ENCODE data around the gene PICK1. TPM values are rescaled to one million over a fixed set of nuclear protein-coding genes. Genes with fewer than 3 reads are reported as not detected.

PICK1 gene
- 100 to 1,000 TPM in 1 of 6 donors, 10 to 100 TPM in 5; 31.6 to 189 (median 50.3) TPM for total RNA-seq

- TF ChIP-seq, protein P1, sequence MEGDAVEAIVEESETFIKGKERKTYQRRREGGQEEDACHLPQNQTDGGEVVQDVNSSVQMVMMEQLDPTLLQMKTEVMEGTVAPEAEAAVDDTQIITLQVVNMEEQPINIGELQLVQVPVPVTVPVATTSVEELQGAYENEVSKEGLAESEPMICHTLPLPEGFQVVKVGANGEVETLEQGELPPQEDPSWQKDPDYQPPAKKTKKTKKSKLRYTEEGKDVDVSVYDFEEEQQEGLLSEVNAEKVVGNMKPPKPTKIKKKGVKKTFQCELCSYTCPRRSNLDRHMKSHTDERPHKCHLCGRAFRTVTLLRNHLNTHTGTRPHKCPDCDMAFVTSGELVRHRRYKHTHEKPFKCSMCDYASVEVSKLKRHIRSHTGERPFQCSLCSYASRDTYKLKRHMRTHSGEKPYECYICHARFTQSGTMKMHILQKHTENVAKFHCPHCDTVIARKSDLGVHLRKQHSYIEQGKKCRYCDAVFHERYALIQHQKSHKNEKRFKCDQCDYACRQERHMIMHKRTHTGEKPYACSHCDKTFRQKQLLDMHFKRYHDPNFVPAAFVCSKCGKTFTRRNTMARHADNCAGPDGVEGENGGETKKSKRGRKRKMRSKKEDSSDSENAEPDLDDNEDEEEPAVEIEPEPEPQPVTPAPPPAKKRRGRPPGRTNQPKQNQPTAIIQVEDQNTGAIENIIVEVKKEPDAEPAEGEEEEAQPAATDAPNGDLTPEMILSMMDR (IDR thresholded peaks at IDR 0.05) = peak in 4 of 6 experiments; percentile 13 to 45 (median 24)
- TF ChIP-seq EP300 (IDR thresholded peaks at IDR 0.05) (no peak), POLR2A (IDR thresholded peaks at IDR 0.05) (peak in 3 of 4 donors; percentile 40 to 69 (median 60)), POLR2AphosphoS5 (IDR thresholded peaks at IDR 0.05) (peak; percentile 72 to 74)
- WGBS, 2 donors = 2 to 6% methylated on average over 35 to 47 of the region's 47 CpGs
- no peaks in the 10 kb centered on the region for H3K27me3 ChIP-seq
- peak; percentile 93 to 94 for ATAC-seq (ENCODE audit: low FRiP score in 2 of 2)
- H3K4me3 ChIP-seq = peak within 1 kb of the TSS; percentile 30 to 66 (median 56)
- peak; percentile 88 to 97 for DNase-seq
- H3K9me3 ChIP-seq = no peaks in the 10 kb centered on the region
- peak within 1 kb of the TSS; percentile 86 to 92 (median 88) for H3K27ac ChIP-seq
- H3K4me1 ChIP-seq = peaks cover 6 to 26% (median 21%) of the 10 kb centered on the region in 4 donors
- peaks cover 10 to 27% (median 15%) of the 10 kb centered on the region in 4 donors for H3K36me3 ChIP-seq
These were observed at the start of gene PICK1 for GRCh38 chr22:38056969-38057891. Gene PICK1 (plus strand): TSS chr22:38057404. CDS start chr22:38057810, 406 bp downstream.

DNA sequence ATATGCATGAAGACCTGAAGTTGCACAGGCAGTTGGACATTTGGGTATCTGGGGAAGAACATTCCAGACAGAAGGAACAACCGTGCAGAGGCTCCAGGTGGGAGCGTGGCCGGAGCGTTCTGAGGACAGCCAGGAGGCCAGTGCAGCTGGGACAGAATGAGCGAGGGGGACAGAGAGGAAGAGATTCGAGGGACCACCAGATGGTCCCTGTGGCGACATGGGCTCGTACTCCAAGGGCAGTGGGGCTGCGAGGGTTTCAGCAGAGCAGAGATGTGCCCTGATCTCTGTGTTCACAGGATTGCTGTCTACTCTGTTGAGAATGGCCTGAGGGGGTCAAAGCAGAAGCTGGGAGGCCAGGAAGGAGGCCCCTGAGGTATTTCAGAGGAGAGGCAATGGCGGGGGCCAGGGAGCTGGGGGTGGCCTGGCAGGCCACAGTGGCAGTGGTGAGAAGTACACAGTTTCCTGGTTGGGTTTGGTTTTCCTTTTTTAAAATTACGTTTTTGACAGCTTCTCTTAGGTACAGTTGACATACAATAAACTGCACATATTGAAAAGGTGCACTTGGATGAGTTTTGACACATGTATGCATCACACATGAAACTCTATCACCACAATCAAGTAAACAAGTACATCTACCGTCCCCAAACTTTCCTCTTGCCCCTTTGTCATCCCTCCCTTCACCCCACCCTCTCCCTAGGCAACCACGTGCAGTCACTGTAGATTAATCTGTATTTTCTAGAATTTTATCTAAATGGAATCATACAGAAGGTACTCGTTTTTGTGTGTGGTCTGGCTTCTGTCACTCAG, 48.0 kb upstream of the PICK1 start:
- no peak overlapping the region for H3K4me3 ChIP-seq
- DNase-seq (no peak), ATAC-seq (ENCODE audit: low FRiP score in 2 of 2) (no peak)
- H3K4me1 ChIP-seq = no peaks in the 10 kb centered on the region
- no peaks in the 10 kb centered on the region for H3K36me3 ChIP-seq
- no peaks in the 10 kb centered on the region for H3K27me3 ChIP-seq
- no peak overlapping the region for H3K27ac ChIP-seq
- TF ChIP-seq, protein P1 (IDR thresholded peaks at IDR 0.05) = no peak
- TF ChIP-seq EP300 (IDR thresholded peaks at IDR 0.05) (no peak), POLR2AphosphoS5 (IDR thresholded peaks at IDR 0.05) (no peak), POLR2A (IDR thresholded peaks at IDR 0.05) (no peak)
- WGBS, 2 donors = 74% methylated on average over 14 of the region's 14 CpGs
- H3K9me3 ChIP-seq = no peaks in the 10 kb centered on the region

DNA sequence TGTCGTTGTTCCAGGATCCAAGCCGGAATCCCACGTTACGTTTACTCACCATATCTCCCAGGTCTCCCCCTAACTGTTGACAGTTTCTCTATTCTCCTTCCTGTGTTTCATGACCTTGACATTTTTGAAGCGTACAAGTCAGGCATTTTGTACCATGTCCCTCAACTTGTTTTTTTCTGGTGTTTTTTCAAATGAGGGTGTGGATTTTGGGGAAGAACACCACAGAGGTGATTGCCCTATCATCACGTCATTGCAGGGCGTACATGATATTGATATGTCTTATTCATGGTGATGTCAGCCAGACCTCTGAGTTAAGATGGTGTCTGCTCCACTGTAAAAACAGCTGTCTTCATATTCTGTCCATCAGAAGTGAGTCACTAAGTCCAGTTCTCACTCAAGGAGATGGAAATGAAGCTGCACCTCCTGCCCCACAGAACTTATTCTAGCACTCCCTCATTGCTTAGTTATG, 44.6 kb upstream of the PICK1 start:
- Histone ChIP-seq H3K4me1 (peaks cover 11 to 19% (median 17%) of the 10 kb centered on the region in 4 donors), H3K9me3 (no peaks in the 10 kb centered on the region), H3K27ac (no peak overlapping the region), H3K27me3 (no peaks in the 10 kb centered on the region), H3K36me3 (no peaks in the 10 kb centered on the region), H3K4me3 (no peak overlapping the region)
- DNase-seq = no peak
- TF ChIP-seq, protein P1 (IDR thresholded peaks at IDR 0.05) = no peak
- TF ChIP-seq EP300 (IDR thresholded peaks at IDR 0.05) (no peak), POLR2AphosphoS5 (IDR thresholded peaks at IDR 0.05) (no peak), POLR2A (IDR thresholded peaks at IDR 0.05) (no peak)
- WGBS, 2 donors = 63 to 78% methylated on average over 7 of the region's 7 CpGs
- ATAC-seq (ENCODE audit: low FRiP score in 2 of 2) = no peak

GRCh38 chr22:38014083-38014482, 43.1 kb upstream of the PICK1 start:
- Histone ChIP-seq H3K4me1 (peaks cover 16 to 22% (median 18%) of the 10 kb centered on the region in 4 donors), H3K4me3 (no peak overlapping the region), H3K27ac (no peak overlapping the region), H3K36me3 (no peaks in the 10 kb centered on the region), H3K9me3 (no peaks in the 10 kb centered on the region), H3K27me3 (no peaks in the 10 kb centered on the region)
- TF ChIP-seq POLR2AphosphoS5 (IDR thresholded peaks at IDR 0.05) (no peak), EP300 (IDR thresholded peaks at IDR 0.05) (no peak), POLR2A (IDR thresholded peaks at IDR 0.05) (no peak)
- TF ChIP-seq, protein P1 (IDR thresholded peaks at IDR 0.05) = no peak
- ATAC-seq (ENCODE audit: low FRiP score in 2 of 2) (no peak), DNase-seq (no peak)
- WGBS, 2 donors = 91 to 100% methylated on average over 1 of the region's 1 CpG
